ENCODE data around the gene FAM20A. TPM values are rescaled to one million over a fixed set of nuclear protein-coding genes. Genes with fewer than 3 reads are reported as not detected.

Gene FAM20A
- 10 to 100 TPM in 4 of 5 donors, not detected in 1; 13.8 to 81.3 (median 43.1) TPM for total RNA-seq
- polyA plus RNA-seq, result 10 to 100 TPM; 11.4 to 17.0 (median 13.1) TPM
- long read RNA-seq, donor 1, result 0 reads
- long read RNA-seq, donor 2, result 0 reads
- long read RNA-seq, donor 3, result 0 reads
- long read RNA-seq, donor 4, result 0 reads
- long read RNA-seq, donor 5, result 0 reads
- long read RNA-seq, donor 6, partial matches to known transcripts, result 0 of 3 reads
- long read RNA-seq, donor 6, other reads (novel, unspliced or antisense), result 0 of 3 reads
- long read RNA-seq, donor 7, result 0 reads
- long read RNA-seq, donor 8, result 0 reads
- long read RNA-seq, donor 9, result 0 reads
- long read RNA-seq, donor 10, result 0 reads

DNA sequence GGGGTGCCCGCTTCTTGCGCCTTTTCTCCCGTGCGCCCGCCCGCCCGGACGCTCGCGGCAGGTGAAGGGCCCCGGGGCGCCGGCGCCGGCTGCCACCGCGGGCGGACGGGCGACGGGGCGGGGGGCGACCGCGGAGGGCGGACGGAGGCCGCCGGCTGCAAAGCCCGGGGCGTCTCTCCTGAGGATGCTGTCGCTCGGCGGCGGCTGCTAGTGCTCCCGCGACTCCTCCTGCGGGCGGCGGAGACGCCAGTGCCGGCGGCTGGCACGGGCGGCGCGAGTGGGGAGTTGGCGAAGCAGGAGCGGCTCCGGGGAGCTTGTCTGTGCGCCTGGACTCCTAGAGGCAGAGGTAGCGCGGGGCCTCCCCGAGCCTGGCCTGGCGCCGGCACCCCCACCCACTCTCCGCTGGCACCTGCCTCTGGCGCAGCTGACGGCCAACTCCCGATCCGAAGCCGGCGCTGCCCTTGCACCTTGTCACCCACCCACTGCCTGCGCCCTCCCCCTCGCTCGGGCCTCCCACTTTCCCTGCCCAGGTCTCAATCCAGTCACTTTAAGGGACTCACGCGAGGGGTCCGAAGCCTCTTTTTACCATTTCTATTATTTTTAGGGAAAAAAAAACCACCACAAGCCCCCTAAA is at the start of gene FAM20A:
Gene FAM20A, minus strand, starts transcription at position 437 of the 634 bp plus-strand sequence. CDS start 701 bp downstream, outside the sequence.
- intact Hi-C loops (cut with DNase I; ENCODE audit: low total_unique reads), result no loop called here
- Histone ChIP-seq H3K36me3 (no peaks in the 10 kb centered on the region), H3K4me1 (peaks cover 23 to 55% (median 40%) of the 10 kb centered on the region in 4 donors), H3K4me3 (peak within 1 kb of the TSS; percentile 60 to 82 (median 64)), H3K9me3 (no peaks in the 10 kb centered on the region), H3K27me3 (peaks cover 0 to 28% (median 16%) of the 10 kb centered on the region in 3 donors), H3K27ac (peak within 1 kb of the TSS; percentile 83 to 92 (median 87))
- DNase-seq, result peak; percentile 76 to 87
- TF ChIP-seq POLR2AphosphoS5 (IDR thresholded peaks at IDR 0.05) (peak in 2 of 3 donors; percentile 72 to 74), POLR2A (IDR thresholded peaks at IDR 0.05) (no peak), EP300 (IDR thresholded peaks at IDR 0.05) (no peak)
- TF ChIP-seq, protein P1, sequence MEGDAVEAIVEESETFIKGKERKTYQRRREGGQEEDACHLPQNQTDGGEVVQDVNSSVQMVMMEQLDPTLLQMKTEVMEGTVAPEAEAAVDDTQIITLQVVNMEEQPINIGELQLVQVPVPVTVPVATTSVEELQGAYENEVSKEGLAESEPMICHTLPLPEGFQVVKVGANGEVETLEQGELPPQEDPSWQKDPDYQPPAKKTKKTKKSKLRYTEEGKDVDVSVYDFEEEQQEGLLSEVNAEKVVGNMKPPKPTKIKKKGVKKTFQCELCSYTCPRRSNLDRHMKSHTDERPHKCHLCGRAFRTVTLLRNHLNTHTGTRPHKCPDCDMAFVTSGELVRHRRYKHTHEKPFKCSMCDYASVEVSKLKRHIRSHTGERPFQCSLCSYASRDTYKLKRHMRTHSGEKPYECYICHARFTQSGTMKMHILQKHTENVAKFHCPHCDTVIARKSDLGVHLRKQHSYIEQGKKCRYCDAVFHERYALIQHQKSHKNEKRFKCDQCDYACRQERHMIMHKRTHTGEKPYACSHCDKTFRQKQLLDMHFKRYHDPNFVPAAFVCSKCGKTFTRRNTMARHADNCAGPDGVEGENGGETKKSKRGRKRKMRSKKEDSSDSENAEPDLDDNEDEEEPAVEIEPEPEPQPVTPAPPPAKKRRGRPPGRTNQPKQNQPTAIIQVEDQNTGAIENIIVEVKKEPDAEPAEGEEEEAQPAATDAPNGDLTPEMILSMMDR (IDR thresholded peaks at IDR 0.05), result no peak
- 1 to 6% (median 3%) methylated on average over 22 to 69 of the region's 69 CpGs for WGBS, 5 donors

DNA sequence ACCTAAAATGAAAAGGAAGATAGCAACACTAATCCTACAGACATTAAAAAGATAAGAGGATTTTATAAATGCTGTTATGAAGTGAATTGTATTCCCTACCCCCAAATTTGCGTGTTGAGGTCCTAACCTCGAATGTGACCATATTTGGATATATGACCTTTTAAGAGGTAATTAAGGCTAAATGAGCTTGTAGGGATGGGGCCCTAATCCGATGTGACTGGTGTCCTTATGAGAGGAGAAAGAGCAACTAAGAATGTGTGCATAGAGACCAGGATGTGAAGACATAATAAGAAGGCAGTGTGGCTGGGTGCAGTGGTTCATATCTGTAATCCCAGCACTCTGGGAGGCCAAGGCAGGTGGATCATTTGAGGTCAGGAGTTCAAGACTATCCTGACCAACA is 48.2 kb upstream of the FAM20A start:
- no peak for DNase-seq
- Histone ChIP-seq H3K4me3 (no peak overlapping the region), H3K27ac (no peak overlapping the region), H3K36me3 (no peaks in the 10 kb centered on the region), H3K9me3 (peaks cover 0 to 5% (median 0%) of the 10 kb centered on the region in 4 donors), H3K4me1 (peaks cover 0 to 8% (median 0%) of the 10 kb centered on the region in 4 donors), H3K27me3 (no peaks in the 10 kb centered on the region)
- WGBS, 5 donors, result 85 to 96% (median 87%) methylated on average over 3 of the region's 3 CpGs
- intact Hi-C loops (cut with DNase I; ENCODE audit: low total_unique reads), result no loop called here
- TF ChIP-seq, protein P1 (IDR thresholded peaks at IDR 0.05), result no peak
- TF ChIP-seq POLR2A (IDR thresholded peaks at IDR 0.05) (no peak), EP300 (IDR thresholded peaks at IDR 0.05) (no peak), POLR2AphosphoS5 (IDR thresholded peaks at IDR 0.05) (no peak)

DNA sequence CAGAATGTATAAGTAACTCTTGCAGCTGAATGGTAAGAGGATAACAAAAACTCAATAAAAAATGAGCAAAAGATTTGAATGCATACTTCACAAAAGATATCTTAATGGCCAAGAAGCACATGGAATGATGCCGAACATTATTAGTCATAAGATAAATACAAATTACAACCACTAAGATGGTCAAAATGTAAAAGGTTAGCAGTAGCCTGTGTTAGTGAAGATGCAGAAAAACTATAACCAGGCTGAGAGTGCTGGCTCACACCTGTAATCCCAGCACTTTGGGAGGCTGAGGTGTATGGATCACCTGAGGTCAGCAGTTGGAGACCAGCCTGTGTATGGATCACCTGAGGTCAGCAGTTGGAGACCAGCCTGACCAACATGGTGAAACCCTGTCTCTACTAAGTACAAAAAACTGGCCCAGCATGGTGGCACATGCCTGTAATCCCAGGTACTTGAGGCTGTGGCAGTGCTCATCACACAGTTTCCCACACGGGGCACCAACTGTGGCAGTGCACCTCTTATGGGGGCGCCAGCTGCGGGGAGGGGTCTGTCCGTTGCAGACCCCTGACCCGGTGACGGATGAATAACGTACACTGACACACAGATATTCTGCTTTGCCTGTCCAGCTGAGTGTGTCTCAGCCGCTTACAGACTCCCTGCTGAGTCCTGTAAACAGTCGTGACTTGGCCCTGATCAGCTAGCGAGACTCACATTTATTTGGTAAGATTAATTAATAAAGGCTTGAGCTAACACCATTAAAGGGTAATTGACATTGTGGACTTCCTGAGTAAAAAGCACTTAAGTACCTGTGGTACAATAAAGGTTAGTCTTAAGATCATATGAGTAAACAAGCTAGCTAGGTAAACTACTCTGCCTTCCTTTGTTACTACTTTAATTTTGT is 45.7 kb upstream of the FAM20A start:
- H3K27me3 ChIP-seq, result no peaks in the 10 kb centered on the region
- no peaks in the 10 kb centered on the region for H3K36me3 ChIP-seq
- TF ChIP-seq POLR2A (IDR thresholded peaks at IDR 0.05) (no peak), POLR2AphosphoS5 (IDR thresholded peaks at IDR 0.05) (no peak)
- H3K9me3 ChIP-seq, result peaks cover 0 to 5% (median 0%) of the 10 kb centered on the region in 4 donors
- H3K4me3 ChIP-seq, result no peak overlapping the region
- peak; percentile 42 to 60 for DNase-seq
- peak overlapping the region; percentile 31 to 77 (median 64) for H3K27ac ChIP-seq
- WGBS, 5 donors, result 26 to 47% (median 36%) methylated on average over 11 of the region's 11 CpGs
- intact Hi-C loops (cut with DNase I; ENCODE audit: low total_unique reads), result no loop called here
- peaks cover 0 to 8% (median 0%) of the 10 kb centered on the region in 4 donors for H3K4me1 ChIP-seq

DNA sequence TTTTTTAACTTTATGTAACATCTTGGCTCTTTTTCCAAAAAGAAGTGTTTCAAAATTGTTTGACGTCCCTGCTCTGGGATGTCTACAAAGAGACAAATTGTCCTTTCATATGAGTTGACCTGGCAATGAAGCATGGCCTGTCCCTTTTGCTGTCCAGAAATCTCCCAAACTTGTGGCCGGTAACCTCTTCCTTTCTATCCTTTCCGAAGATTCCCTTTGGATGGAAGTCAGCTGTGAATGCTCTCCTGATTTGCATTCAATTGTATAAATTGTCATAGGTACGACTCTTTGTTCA is 40.9 kb upstream of the FAM20A start:
- intact Hi-C loops (cut with DNase I; ENCODE audit: low total_unique reads), result no loop called here
- no peaks in the 10 kb centered on the region for H3K9me3 ChIP-seq
- no peak overlapping the region for H3K27ac ChIP-seq
- H3K4me3 ChIP-seq, result no peak overlapping the region
- no peaks in the 10 kb centered on the region for H3K27me3 ChIP-seq
- no peak for DNase-seq
- no peaks in the 10 kb centered on the region for H3K36me3 ChIP-seq
- peaks cover 0 to 6% (median 0%) of the 10 kb centered on the region in 4 donors for H3K4me1 ChIP-seq
- TF ChIP-seq POLR2A (IDR thresholded peaks at IDR 0.05) (no peak), EP300 (IDR thresholded peaks at IDR 0.05) (no peak), POLR2AphosphoS5 (IDR thresholded peaks at IDR 0.05) (no peak)
- TF ChIP-seq, protein P1 (IDR thresholded peaks at IDR 0.05), result no peak
- WGBS, 5 donors, result 79 to 95% (median 91%) methylated on average over 4 of the region's 4 CpGs
